Transverse colon (tissue), 3 donors: ENCODE results near the gene BIN2.

Experiments
- POLR2A ChIP-seq: fragments of 450-650 bp; IDR thresholded peaks from one replicate; pipeline ENCODE4 v1.6.1; 2016; ENCODE audit warnings: antibody characterized with exemption, mild to moderate bottlenecking, moderate library complexity
- TF ChIP-seq, protein P1 (sequence below), 5 experiments: fragments of 200-600 bp in 3 of 5; fragments of 450-650 bp in 2 of 5; sonication (generic) in 3 of 5; IDR thresholded peaks; 1 replicate in 2 of 5; 2 replicates in 3 of 5; pipeline ENCODE4 v1.5.1; 2016 to 2017; ENCODE audit warnings: antibody characterized with exemption in 5 of 5, inconsistent platforms in 3 of 5, mild to moderate bottlenecking in 2 of 5, moderate library complexity in 1 of 5

DNA sequence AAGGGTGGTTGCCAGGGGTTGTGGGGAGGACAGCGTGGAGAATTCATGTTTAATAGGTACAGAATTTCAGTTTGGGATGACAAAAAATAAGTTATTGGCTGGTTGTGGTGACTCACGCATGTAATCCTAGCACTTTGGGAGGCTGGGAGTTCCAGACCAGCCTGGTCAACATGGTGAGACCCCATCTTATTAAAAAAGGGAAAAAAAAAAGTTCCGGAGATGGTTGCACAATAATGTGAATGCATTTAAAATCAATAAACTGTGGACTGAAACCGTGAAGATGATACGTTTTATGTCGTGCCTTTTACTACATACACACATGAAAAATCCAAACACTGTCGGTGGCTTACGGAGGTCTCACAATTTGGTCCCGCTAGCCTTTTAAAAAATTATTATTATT is 46.7 kb upstream of the BIN2 start:
- TF ChIP-seq, protein P1, sequence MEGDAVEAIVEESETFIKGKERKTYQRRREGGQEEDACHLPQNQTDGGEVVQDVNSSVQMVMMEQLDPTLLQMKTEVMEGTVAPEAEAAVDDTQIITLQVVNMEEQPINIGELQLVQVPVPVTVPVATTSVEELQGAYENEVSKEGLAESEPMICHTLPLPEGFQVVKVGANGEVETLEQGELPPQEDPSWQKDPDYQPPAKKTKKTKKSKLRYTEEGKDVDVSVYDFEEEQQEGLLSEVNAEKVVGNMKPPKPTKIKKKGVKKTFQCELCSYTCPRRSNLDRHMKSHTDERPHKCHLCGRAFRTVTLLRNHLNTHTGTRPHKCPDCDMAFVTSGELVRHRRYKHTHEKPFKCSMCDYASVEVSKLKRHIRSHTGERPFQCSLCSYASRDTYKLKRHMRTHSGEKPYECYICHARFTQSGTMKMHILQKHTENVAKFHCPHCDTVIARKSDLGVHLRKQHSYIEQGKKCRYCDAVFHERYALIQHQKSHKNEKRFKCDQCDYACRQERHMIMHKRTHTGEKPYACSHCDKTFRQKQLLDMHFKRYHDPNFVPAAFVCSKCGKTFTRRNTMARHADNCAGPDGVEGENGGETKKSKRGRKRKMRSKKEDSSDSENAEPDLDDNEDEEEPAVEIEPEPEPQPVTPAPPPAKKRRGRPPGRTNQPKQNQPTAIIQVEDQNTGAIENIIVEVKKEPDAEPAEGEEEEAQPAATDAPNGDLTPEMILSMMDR (IDR thresholded peaks at IDR 0.05): no peak
- TF ChIP-seq POLR2A: no peak
